ENCODE results near the gene CCDC144A.
"Not testable (repeated sequence)": the region's sequence is repeated elsewhere in the genome, so short reads cannot be mapped to it uniquely, and the experiment has no call there.

DNA sequence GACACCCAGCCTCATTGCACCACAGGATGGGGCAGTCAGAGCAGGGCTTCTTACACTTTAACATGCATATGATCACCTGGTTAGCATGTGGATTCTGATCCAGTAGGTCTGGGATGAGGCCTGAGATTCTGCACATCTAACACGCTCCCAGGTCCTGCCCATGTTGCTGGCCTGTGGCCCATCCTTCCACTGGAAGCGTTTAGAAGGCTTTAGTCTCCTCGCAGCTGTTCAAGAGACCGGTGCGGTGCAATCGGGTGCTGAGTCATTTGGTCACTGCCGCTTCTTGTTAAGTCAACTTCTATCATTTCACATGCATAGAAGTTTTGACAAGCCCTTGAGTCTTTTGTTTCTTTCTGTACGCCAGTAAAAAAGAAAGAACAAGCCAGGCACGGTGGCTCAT, 117.6 kb downstream of the CCDC144A start:
- TF ChIP-seq CTCF (IDR thresholded peaks at IDR 0.05; ENCODE audit: low read length); EZH2 (optimal IDR thresholded peaks at IDR 0.05; ENCODE audit: low read depth, low read length): not testable (repeated sequence)

Measured in MM.1S (cell line).